ENCODE results near the gene WFDC5. TPM values are rescaled to one million over a fixed set of nuclear protein-coding genes. Genes with fewer than 3 reads are reported as not detected.

Gene WFDC5
- total and polyA plus RNA-seq, 10 of the 15 experiments (the other 5 are each of a cell fraction or from before 2014, with no cell fraction given), result 0.20 to 0.26 (median 0.21) TPM; not detected in 7

- TF ChIP-seq PBX3 (IDR thresholded peaks at IDR 0.05; ENCODE audit: insufficient replicate concordance, low read depth, low read length), result no peak
- no peak for TF ChIP-seq IRF3 (IDR thresholded peaks at IDR 0.05)
Measured at GRCh38 chr20:45117581-45117980, 2.6 kb upstream of the WFDC5 start (continued).

- WGBS (ENCODE audit: insufficient coverage, insufficient replicate concordance, low lambda C conversion rate, missing lambda C conversion rate), result 0% methylated on average over 4 of the region's 4 CpGs
- BruUV-seq (replicated peaks), result no TSS peak
- no peak for TF ChIP-seq PKNOX1 (IDR thresholded peaks at IDR 0.05)
- no peak for TF ChIP-seq ZNF592 (IDR thresholded peaks at IDR 0.05)
- no peak for TF ChIP-seq KAT2A (conservative IDR thresholded peaks at IDR 0.05; ENCODE audit: control insufficient read depth, low read depth, low read length)
- no peak for TF ChIP-seq BMI1 (IDR thresholded peaks at IDR 0.05; ENCODE audit: borderline replicate concordance)
- TF ChIP-seq IKZF1 (conservative IDR thresholded peaks at IDR 0.05), result no peak
- no peak for TF ChIP-seq ZNF687 (IDR thresholded peaks at IDR 0.05)
Measured at GRCh38 chr20:45115829-45116228, 855 bp upstream of the WFDC5 start.

More at GRCh38 chr20:45115829-45116228, 855 bp upstream of the WFDC5 start:
- Histone ChIP-seq H3K4me3 (no peak overlapping the region), H3K4me1 (ENCODE audit: control insufficient read depth, insufficient read depth, low read length) (no peaks in the 10 kb centered on the region), H3K27ac (ENCODE audit: control insufficient read depth, insufficient read depth) (no peak overlapping the region), H3K4me2 (ENCODE audit: control insufficient read depth, insufficient read depth) (peak overlapping the region; percentile 33; the same call in 1 of the 2 replicates), H3K36me3 (ENCODE audit: control insufficient read depth in 2 of 2, insufficient read depth in 2 of 2, low read length in 1 of 2) (no peaks in the 10 kb centered on the region), H3K9me3 (replicated peaks; ENCODE audit: control insufficient read depth, insufficient read depth, low read length) (no peaks in the 10 kb centered on the region), H3K9ac (ENCODE audit: control insufficient read depth, insufficient read depth, low read length) (no peak overlapping the region), H3K27me3 (replicated peaks in 1 of 2; ENCODE audit: control insufficient read depth in 2 of 2, insufficient read depth in 2 of 2, low read length in 1 of 2) (no peaks in the 10 kb centered on the region; a peak in 2 of 4 replicates), H4K20me1 (ENCODE audit: control insufficient read depth, insufficient read depth) (no peaks in the 10 kb centered on the region), H2AFZ (ENCODE audit: control insufficient read depth, low read depth, low read length) (no peak overlapping the region), H3K79me2 (ENCODE audit: control insufficient read depth, insufficient read depth, low read length) (no peaks in the 10 kb centered on the region)
- DNase-seq (ENCODE audit: low read depth, low spot score) (no peak), ATAC-seq (peak; percentile 52), FAIRE-seq (no peak)
- SMC1A ChIA-PET (ENCODE audit: uncharacterized antibody, unreplicated experiment), result interaction anchor here (1.0 kb wide), 1 partner anchor 15 kb away, joined by 3 read pairs; no protein-coding TSS in a partner anchor
- POLR2A ChIA-PET, result no interaction called here
- RAD21 ChIA-PET (ENCODE audit: unreplicated experiment), result interaction anchor here (1.4 kb wide), 1 partner anchor 186 kb away, joined by 3 read pairs; no protein-coding TSS in a partner anchor
- CTCF ChIA-PET, result interaction anchor here (0.9 to 6.8 kb wide), 6 partner anchors 9 to 178 kb away, joined by 3 to 44 read pairs (median 3); no protein-coding TSS in a partner anchor
- in situ Hi-C loops (cut with MboI), result no loop called here
- intact Hi-C loops (cut with micrococcal nuclease; ENCODE audit: unreplicated experiment), result no loop called here
